Neural cell (in vitro differentiated cells): Measurements from ENCODE around the gene PEX11A.

Source experiments
- CTCF ChIP-seq: fragments of 450-650 bp; IDR thresholded peaks from 2 replicates; pipeline ENCODE4 v1.5.1; 2014; ENCODE audit warnings: antibody characterized with exemption, mild to moderate bottlenecking, moderate library complexity; ENCODE audit not compliant: poor library complexity, severe bottlenecking
- EP300 ChIP-seq: fragments of 450-650 bp; conservative IDR thresholded peaks from 2 replicates; pipeline ENCODE4 v1.6.1; 2014; ENCODE audit warnings: antibody characterized with exemption, mild to moderate bottlenecking, moderate library complexity; ENCODE audit not compliant: poor library complexity, severe bottlenecking
- RAD21 ChIP-seq: fragments of 450-650 bp; conservative IDR thresholded peaks from 2 replicates; pipeline ENCODE4 v1.6.1; 2014; ENCODE audit warnings: antibody characterized with exemption, mild to moderate bottlenecking, moderate library complexity
- REST ChIP-seq: IDR thresholded peaks from 2 replicates; pipeline ENCODE4 v1.6.1; 2012; ENCODE audit warnings: borderline replicate concordance

GRCh38 chr15:89667706-89667960 lies 22.9 kb downstream of the PEX11A start:
- no peak for TF ChIP-seq CTCF
- TF ChIP-seq EP300 = no peak
- TF ChIP-seq RAD21 = no peak
- no peak for TF ChIP-seq REST
